Measurements from ENCODE around the gene SMYD1.

The SMYD1 gene

DNA sequence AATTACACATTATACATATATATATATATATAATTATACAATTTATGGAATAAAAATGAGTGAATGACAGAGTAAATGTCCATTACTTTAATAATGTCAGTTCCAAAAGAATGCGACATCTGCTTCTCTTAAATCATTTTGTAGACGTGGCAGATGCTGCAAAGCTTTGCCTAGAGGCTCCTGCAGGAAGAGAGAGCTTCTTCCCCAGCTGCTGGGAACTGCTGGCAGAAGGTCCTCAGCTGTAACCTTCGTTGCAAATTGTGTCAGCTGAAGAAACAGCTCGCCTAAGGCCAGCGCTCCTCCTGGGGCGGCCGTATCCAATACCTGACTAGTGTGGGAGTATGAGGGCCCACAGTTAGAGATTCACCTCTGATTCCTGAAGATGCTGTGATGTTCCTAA is 92.9 kb downstream of the SMYD1 start:
- no peak overlapping the region for H3K27ac ChIP-seq (ENCODE audit: low read length)
- peaks cover 0 to 4% of the 10 kb centered on the region in 2 donors for H3K4me1 ChIP-seq (ENCODE audit: control insufficient read depth in 1 of 2, insufficient read depth in 2 of 2, low read length in 2 of 2)
- H3K36me3 ChIP-seq (ENCODE audit: control insufficient read depth in 1 of 2, insufficient read depth in 2 of 2, low read length in 2 of 2): no peaks in the 10 kb centered on the region
- no peak overlapping the region for H3K4me3 ChIP-seq (ENCODE audit: low read depth in 1 of 2, low read length in 2 of 2)
- no peaks in the 10 kb centered on the region for H3K27me3 ChIP-seq (ENCODE audit: low read depth, low read length)
- H3K9me3 ChIP-seq (ENCODE audit: control insufficient read depth in 1 of 2, low read length in 2 of 2): no peaks in the 10 kb centered on the region

DNA sequence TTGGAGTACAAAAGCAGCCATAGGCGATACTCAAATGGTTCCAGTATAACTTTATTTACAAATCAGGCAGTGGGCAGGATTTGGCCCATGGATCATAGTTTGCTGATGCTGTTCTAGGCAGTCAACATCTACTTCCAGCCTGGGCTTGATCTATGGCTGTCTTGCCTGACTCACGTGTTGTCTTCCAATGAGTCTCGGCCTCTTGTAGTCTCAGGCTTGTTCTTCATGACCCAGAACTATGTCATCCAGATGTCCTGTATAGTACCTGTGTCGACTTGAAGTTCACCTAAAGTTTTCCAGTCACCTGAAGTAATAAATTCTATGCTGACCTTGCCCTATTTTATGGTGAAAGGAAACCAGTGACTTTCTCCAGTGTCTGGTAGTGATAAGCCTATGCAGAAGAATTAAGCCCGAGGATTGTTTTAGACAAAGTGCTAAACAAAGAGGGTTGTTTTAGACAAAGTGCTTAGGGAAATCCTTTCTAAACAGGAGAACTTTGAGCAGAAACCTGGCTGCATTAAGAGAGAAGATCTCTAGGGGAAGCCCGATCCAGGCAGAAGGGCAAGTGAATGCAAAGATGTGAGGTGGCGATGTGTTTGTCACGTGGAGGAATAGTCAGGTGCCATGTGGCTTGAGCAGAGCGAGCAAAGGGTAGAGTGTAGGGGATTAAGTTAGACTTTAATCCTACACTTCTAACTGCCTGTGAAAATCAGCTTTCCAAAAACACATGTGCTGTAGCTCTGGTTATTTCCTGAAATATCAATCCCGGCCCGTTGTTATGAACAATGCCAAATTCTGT is 94.0 kb downstream of the SMYD1 start:
- peaks cover 4% of the 10 kb centered on the region in 2 donors for H3K4me1 ChIP-seq (ENCODE audit: control insufficient read depth in 1 of 2, insufficient read depth in 2 of 2, low read length in 2 of 2)
- H3K4me3 ChIP-seq (ENCODE audit: low read depth in 1 of 2, low read length in 2 of 2): no peak overlapping the region
- H3K27me3 ChIP-seq (ENCODE audit: low read depth, low read length): no peaks in the 10 kb centered on the region
- H3K27ac ChIP-seq (ENCODE audit: low read length): no peak overlapping the region
- no peaks in the 10 kb centered on the region for H3K9me3 ChIP-seq (ENCODE audit: control insufficient read depth in 1 of 2, low read length in 2 of 2)
- H3K36me3 ChIP-seq (ENCODE audit: control insufficient read depth in 1 of 2, insufficient read depth in 2 of 2, low read length in 2 of 2): no peaks in the 10 kb centered on the region
